HepG2 (cell line): ENCODE data around the gene CRAT. TPM values are rescaled to one million over a fixed set of nuclear protein-coding genes. Genes with fewer than 3 reads are reported as not detected.
A peak's percentile ranks its signal among the peaks of the same experiment; 100 is the strongest.

ENCODE experiments used
- ATAC-seq: fragments of 200-7000 bp; cut with Tn5 transposase; 3 replicates; pipeline ENCODE4 v1.9.1; 2020; ENCODE audit warnings: mild to moderate bottlenecking, moderate library complexity
- BruUV-seq: library from RNA; stranded (reverse); fragments of 400-500 nt; replicated peaks from 2 replicates; lab custom pipeline; 2021; lab: Mats Ljungman, UMichigan
- CTCF ChIA-PET: fragments of 300-600 bp; formaldehyde crosslinking; extraction: SDS; loops from one replicate; lab custom pipeline; 2021; ENCODE audit warnings: low total read pairs, inconsistent platforms, low intra/inter-chr PET ratio; lab: Yijun Ruan, JAX
- POLR2A ChIA-PET: fragments of 350-600 bp; sonication (Branson Sonifier 250); formaldehyde crosslinking; loops from one replicate; lab custom pipeline; 2020; ENCODE audit warnings: antibody characterized with exemption, inconsistent platforms; lab: Yijun Ruan, JAX
- DNase-seq: peaks from one replicate; pipeline ENCODE4 v3.0.0-alpha.2; 2015; ENCODE audit warnings: low spot score
- FAIRE-seq: peaks from 3 replicates; lab custom pipeline; 2011; peaks lifted over from hg19 to GRCh38; lab: Jason Lieb, UNC
- H2AFZ ChIP-seq: one replicate; pipeline ENCODE4 v1.6.1; 2011; ENCODE audit warnings: low read length, inconsistent platforms
- H3K27ac ChIP-seq: fragments of 300-600 bp; 3 replicates; pipeline ENCODE4 v1.8.0; 2011; ENCODE audit warnings: mixed run types, mild to moderate bottlenecking, mixed read lengths, low read length, inconsistent platforms; ENCODE audit not compliant: insufficient read depth; ENCODE audit errors: extremely low read length
- H3K27me3 ChIP-seq, 2 experiments: fragments of 200-600 bp in 1 of 2; 2 replicates in 1 of 2; 3 replicates in 1 of 2; pipeline versions ENCODE4 v1.6.0 to v1.8.0; 2011; ENCODE audit warnings: low read length in 2 of 2, mild to moderate bottlenecking in 2 of 2, moderate library complexity in 2 of 2, inconsistent platforms in 1 of 2; ENCODE audit not compliant: insufficient read depth in 2 of 2, control insufficient read depth in 1 of 2
- H3K36me3 ChIP-seq, 2 experiments: fragments of 200-600 bp in 1 of 2; replicated peaks in 1 of 2; 2 replicates in 1 of 2; 3 replicates in 1 of 2; pipeline versions ENCODE4 v1.5.1 to v1.8.0; 2011; ENCODE audit warnings: low read length in 2 of 2, inconsistent platforms in 1 of 2; ENCODE audit not compliant: insufficient read depth in 2 of 2, control insufficient read depth in 1 of 2
- H3K4me1 ChIP-seq: 2 replicates; pipeline ENCODE4 v1.5.1; 2012; ENCODE audit warnings: low read length, inconsistent platforms; ENCODE audit not compliant: insufficient read depth
- H3K4me2 ChIP-seq: 2 replicates; pipeline ENCODE4 v1.6.0; 2011; ENCODE audit warnings: low read depth, low read length, inconsistent platforms
- H3K4me3 ChIP-seq, 3 experiments: fragments of 200-600 bp in 1 of 3; sonication (generic), shearing (Covaris generic) in 1 of 3; replicated peaks in 1 of 3; 2 replicates each; pipeline ENCODE4 v1.5.1; 2011 to 2016; ENCODE audit warnings: low read length in 3 of 3, inconsistent platforms in 2 of 3, low read depth in 2 of 3, mild to moderate bottlenecking in 2 of 3, control low read depth in 1 of 3, mixed read lengths in 1 of 3; ENCODE audit not compliant: insufficient read depth in 1 of 3
- H3K79me2 ChIP-seq: one replicate; pipeline ENCODE4 v1.6.1; 2011; ENCODE audit warnings: low read length, inconsistent platforms; ENCODE audit not compliant: insufficient read depth
- H3K9ac ChIP-seq: 2 replicates; pipeline ENCODE4 v1.6.0; 2011; ENCODE audit warnings: mild to moderate bottlenecking, low read depth, low read length, inconsistent platforms; ENCODE audit not compliant: insufficient read depth
- H3K9me3 ChIP-seq: 2 replicates; pipeline ENCODE4 v1.5.1; 2012; ENCODE audit warnings: mild to moderate bottlenecking, low read length
- H4K20me1 ChIP-seq: 2 replicates; pipeline ENCODE4 v1.6.0; 2011; ENCODE audit warnings: inconsistent platforms, mild to moderate bottlenecking, low read length, moderate library complexity; ENCODE audit not compliant: insufficient read depth
- AGO2 ChIP-seq: fragments of 200-400 bp; formaldehyde crosslinking; optimal IDR thresholded peaks from 2 replicates; pipeline ENCODE3; 2017; ENCODE audit warnings: mild to moderate bottlenecking, low read depth, low read length, moderate library complexity
- AHR ChIP-seq: IDR thresholded peaks from 2 replicates; pipeline ENCODE4 v1.6.1; 2018; ENCODE audit warnings: missing genetic modification reagents, missing compliant biosample characterization
- AKAP8 ChIP-seq: sonication (generic); formaldehyde crosslinking; IDR thresholded peaks from 2 replicates; pipeline ENCODE4 v1.5.1; 2020; ENCODE audit warnings: mild to moderate bottlenecking, missing genetic modification reagents
- ATF7 ChIP-seq, 2 experiments: fragments of 450-650 bp in 1 of 2; sonication (generic) in 1 of 2; formaldehyde crosslinking in 1 of 2; IDR thresholded peaks; 2 replicates each; pipeline versions ENCODE4 v1.4.0 to v1.6.1; 2016 to 2020; ENCODE audit warnings: antibody characterized with exemption in 1 of 2, mild to moderate bottlenecking in 1 of 2, missing genetic modification reagents in 1 of 2
- FOXM1 ChIP-seq: sonication (generic); formaldehyde crosslinking; IDR thresholded peaks from 2 replicates; pipeline ENCODE4 v1.5.0; 2020; ENCODE audit warnings: missing genetic modification reagents
- FUBP1 ChIP-seq: sonication (generic); formaldehyde crosslinking; IDR thresholded peaks from 2 replicates; pipeline ENCODE4 v1.5.1; 2020; ENCODE audit warnings: missing genetic modification reagents, mild to moderate bottlenecking, borderline replicate concordance
- HNRNPL ChIP-seq: fragments of 200-400 bp; formaldehyde crosslinking; IDR thresholded peaks from 2 replicates; pipeline ENCODE4 v1.6.1; 2017; ENCODE audit warnings: mild to moderate bottlenecking, low read depth, low read length
- JUN ChIP-seq: sonication (generic); formaldehyde crosslinking; IDR thresholded peaks from 2 replicates; pipeline ENCODE4 v1.4.0; 2020; ENCODE audit warnings: mild to moderate bottlenecking, missing genetic modification reagents
- KDM4B ChIP-seq: sonication (generic); formaldehyde crosslinking; IDR thresholded peaks from 2 replicates; pipeline ENCODE4 v1.4.0; 2020; ENCODE audit warnings: missing genetic modification reagents
- MAX ChIP-seq: IDR thresholded peaks from 2 replicates; pipeline ENCODE4 v1.6.1; 2012; ENCODE audit warnings: inconsistent platforms
- NAIF1 ChIP-seq: sonication (generic); formaldehyde crosslinking; IDR thresholded peaks from 2 replicates; pipeline ENCODE4 v1.5.0; 2020; ENCODE audit warnings: mild to moderate bottlenecking, missing genetic modification reagents, borderline replicate concordance
- NR2F1 ChIP-seq, 2 experiments: fragments of 450-650 bp in 1 of 2; formaldehyde crosslinking in 1 of 2; IDR thresholded peaks; 2 replicates each; pipeline versions ENCODE4 v1.5.0 to v1.6.1; 2016 to 2020; ENCODE audit warnings: mild to moderate bottlenecking in 1 of 2, missing compliant biosample characterization in 1 of 2, missing genetic modification reagents in 1 of 2, moderate library complexity in 1 of 2
- REPIN1 ChIP-seq: sonication (generic); formaldehyde crosslinking; IDR thresholded peaks from 2 replicates; pipeline ENCODE4 v1.8.0; 2022; ENCODE audit warnings: missing genetic modification reagents, low read depth, mild to moderate bottlenecking, borderline replicate concordance
- SMAD9 ChIP-seq: sonication (generic); formaldehyde crosslinking; IDR thresholded peaks from 2 replicates; pipeline ENCODE4 v1.5.1; 2020; ENCODE audit warnings: mild to moderate bottlenecking, missing genetic modification reagents
- TBX3 ChIP-seq: fragments of 450-650 bp; IDR thresholded peaks from 2 replicates; pipeline ENCODE4 v1.6.1; 2017; ENCODE audit warnings: antibody characterized with exemption, mild to moderate bottlenecking, inconsistent platforms, borderline replicate concordance
- ZEB1 ChIP-seq: IDR thresholded peaks from 2 replicates; pipeline ENCODE4 v1.6.1; 2012; ENCODE audit warnings: mild to moderate bottlenecking, low read depth, inconsistent platforms; ENCODE audit not compliant: insufficient replicate concordance
- ZNF331 ChIP-seq: sonication (generic); formaldehyde crosslinking; IDR thresholded peaks from 2 replicates; pipeline ENCODE4 v1.4.0; 2020; ENCODE audit warnings: missing genetic modification reagents
- ZNF333 ChIP-seq: sonication (generic); formaldehyde crosslinking; IDR thresholded peaks from 2 replicates; pipeline ENCODE4 v1.4.0; 2020; ENCODE audit warnings: mild to moderate bottlenecking, missing genetic modification reagents, borderline replicate concordance
- ZNF33B ChIP-seq: sonication (generic); formaldehyde crosslinking; IDR thresholded peaks from 2 replicates; pipeline ENCODE4 v1.5.1; 2020; ENCODE audit warnings: mild to moderate bottlenecking, missing genetic modification reagents
- ZNF530 ChIP-seq: sonication (generic); formaldehyde crosslinking; IDR thresholded peaks from 2 replicates; pipeline ENCODE4 v1.5.0; 2020; ENCODE audit warnings: low read depth, mild to moderate bottlenecking, missing genetic modification reagents
- ZNF564 ChIP-seq: sonication (generic); formaldehyde crosslinking; IDR thresholded peaks from 2 replicates; pipeline ENCODE4 v1.8.1; 2023; ENCODE audit warnings: mild to moderate bottlenecking, missing genetic modification reagents
- WGBS: methylation state at CpG from one replicate; pipeline ENCODE4 v1.1.6; 2017; ENCODE audit warnings: low lambda C conversion rate; 5-methylcytosine and 5-hydroxymethylcytosine counted together
- in situ Hi-C: cut with HindIII; loops from 2 replicates; pipeline ENCODE4 v1.10.0; 2017; ENCODE audit warnings: low pct_unique_long_range_greater_than_20kb; ENCODE audit not compliant: extremely low pct_ligation_motif_present
- intact Hi-C: fragments of 100-400 bp; cut with micrococcal nuclease; formaldehyde crosslinking; loops from one replicate; pipeline ENCODE4 v1.10.0; 2022; ENCODE audit not compliant: unreplicated experiment
- polyA plus RNA-seq, 8 experiments: library from polyadenylated mRNA; depleted of rRNA in 3 of 8; stranded (reverse) in 7 of 8; unstranded in 1 of 8; fragments of >200 nt; fragmentation: Illumina TruSeq in 4 of 8; extraction: Trizol in 4 of 8; gene quantifications; 2 replicates each; pipeline versions ENCODE4 v1.2.1 to v1.2.3, GENCODE V29; 2011 to 2016; ENCODE audit warnings: low read depth in 4 of 8, missing spikeins in 1 of 8, mixed read lengths in 1 of 8; ENCODE audit not compliant: insufficient read depth in 1 of 8
- total RNA-seq, 5 experiments: library from RNA; depleted of rRNA; stranded (reverse); fragments of >200 nt; fragmentation: Illumina TruSeq; extraction: Trizol; gene quantifications; 2 replicates each; pipeline ENCODE4 v1.2.3, GENCODE V29; 2016; ENCODE audit warnings: low read depth in 1 of 5
- TF ChIP-seq, protein P1 (sequence below): sonication (generic); formaldehyde crosslinking; IDR thresholded peaks from 2 replicates; pipeline ENCODE4 v1.4.0; 2020; ENCODE audit warnings: missing genetic modification reagents, low read depth, mild to moderate bottlenecking, borderline replicate concordance

The CRAT gene
- total and polyA plus RNA-seq, 2 of the 13 experiments (the other 11 are each of a cell fraction or from before 2014, with no cell fraction given): 26.1 to 26.6 TPM

GRCh38 chr9:129138476-129139232 lies 28.1 kb upstream of the CRAT start:
- H3K4me2 ChIP-seq: no peak overlapping the region
- DNase-seq: no peak
- CTCF ChIA-PET: interaction anchor here (0.8 to 2.1 kb wide), 3 partner anchors 431 to 486 kb away, joined by 3 to 17 read pairs (median 13); no protein-coding TSS in a partner anchor

More at GRCh38 chr9:129138476-129139232, 28.1 kb upstream of the CRAT start:
- ATAC-seq (peak; percentile 2; the same call in 2 of the 3 replicates), FAIRE-seq (no peak)
- H2AFZ ChIP-seq: no peak overlapping the region
- in situ Hi-C loops (no loop called here), intact Hi-C loops (loop anchor here (1.0 kb wide), 1 partner anchor 487 kb away; no protein-coding TSS in a partner anchor)
- peaks cover 6% of the 10 kb centered on the region for H3K79me2 ChIP-seq
- no peak overlapping the region for H3K27ac ChIP-seq
- peaks cover 43% of the 10 kb centered on the region for H3K4me1 ChIP-seq
- WGBS: 75% methylated on average over 8 of the region's 21 CpGs
- TF ChIP-seq JUN (CRISPR knock-in tag) (no peak), ATF7 (IDR thresholded peaks at IDR 0.05) (no peak), ATF7 (CRISPR knock-in tag; IDR thresholded peaks at IDR 0.05) (no peak), ZNF333 (no peak), FOXM1 (CRISPR knock-in tag) (no peak), AHR (CRISPR knock-in tag) (no peak), FUBP1 (no peak), NAIF1 (CRISPR knock-in tag) (no peak), REPIN1 (CRISPR knock-in tag) (peak; percentile 11; the same call in 1 of the 2 replicates), KDM4B (CRISPR knock-in tag) (no peak), SMAD9 (CRISPR knock-in tag) (no peak), NR2F1 (CRISPR knock-in tag; IDR thresholded peaks at IDR 0.05) (no peak), ZNF331 (CRISPR knock-in tag) (no peak), AKAP8 (CRISPR knock-in tag) (0 out of 2 replicates have a peak, but pooled peaks have one; percentile 80), ZNF530 (no peak), HNRNPL (no peak), ZEB1 (no peak), ZNF33B (CRISPR knock-in tag) (no peak), AGO2 (peak; percentile 15), TBX3 (no peak), ZNF564 (no peak), MAX (no peak)
- TF ChIP-seq, protein P1, sequence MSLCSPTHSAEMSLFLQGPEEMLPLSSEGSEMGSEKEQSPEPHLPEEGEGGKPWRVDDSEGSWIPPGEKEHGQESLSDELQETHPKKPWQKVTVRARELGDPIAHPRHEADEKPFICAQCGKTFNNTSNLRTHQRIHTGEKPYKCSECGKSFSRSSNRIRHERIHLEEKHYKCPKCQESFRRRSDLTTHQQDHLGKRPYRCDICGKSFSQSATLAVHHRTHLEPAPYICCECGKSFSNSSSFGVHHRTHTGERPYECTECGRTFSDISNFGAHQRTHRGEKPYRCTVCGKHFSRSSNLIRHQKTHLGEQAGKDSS (CRISPR knock-in tag): no peak
- BruUV-seq: no TSS peak
- no peak overlapping the region for H3K4me3 ChIP-seq
- H3K9me3 ChIP-seq: no peaks in the 10 kb centered on the region
- H4K20me1 ChIP-seq: no peaks in the 10 kb centered on the region
- H3K36me3 ChIP-seq: peaks cover 9 to 61% of the 10 kb centered on the region in 2 experiments
- POLR2A ChIA-PET: interaction anchor here (1.8 to 3.5 kb wide), 7 partner anchors 25 to 487 kb away, joined by 8 to 55 read pairs (median 23); partner anchors contain the start of genes IER5L and NTMT1
- no peak overlapping the region for H3K9ac ChIP-seq
- H3K27me3 ChIP-seq: no peaks in the 10 kb centered on the region
